Measurements from ENCODE around the gene SH3D19.

SH3D19 gene, protein sequence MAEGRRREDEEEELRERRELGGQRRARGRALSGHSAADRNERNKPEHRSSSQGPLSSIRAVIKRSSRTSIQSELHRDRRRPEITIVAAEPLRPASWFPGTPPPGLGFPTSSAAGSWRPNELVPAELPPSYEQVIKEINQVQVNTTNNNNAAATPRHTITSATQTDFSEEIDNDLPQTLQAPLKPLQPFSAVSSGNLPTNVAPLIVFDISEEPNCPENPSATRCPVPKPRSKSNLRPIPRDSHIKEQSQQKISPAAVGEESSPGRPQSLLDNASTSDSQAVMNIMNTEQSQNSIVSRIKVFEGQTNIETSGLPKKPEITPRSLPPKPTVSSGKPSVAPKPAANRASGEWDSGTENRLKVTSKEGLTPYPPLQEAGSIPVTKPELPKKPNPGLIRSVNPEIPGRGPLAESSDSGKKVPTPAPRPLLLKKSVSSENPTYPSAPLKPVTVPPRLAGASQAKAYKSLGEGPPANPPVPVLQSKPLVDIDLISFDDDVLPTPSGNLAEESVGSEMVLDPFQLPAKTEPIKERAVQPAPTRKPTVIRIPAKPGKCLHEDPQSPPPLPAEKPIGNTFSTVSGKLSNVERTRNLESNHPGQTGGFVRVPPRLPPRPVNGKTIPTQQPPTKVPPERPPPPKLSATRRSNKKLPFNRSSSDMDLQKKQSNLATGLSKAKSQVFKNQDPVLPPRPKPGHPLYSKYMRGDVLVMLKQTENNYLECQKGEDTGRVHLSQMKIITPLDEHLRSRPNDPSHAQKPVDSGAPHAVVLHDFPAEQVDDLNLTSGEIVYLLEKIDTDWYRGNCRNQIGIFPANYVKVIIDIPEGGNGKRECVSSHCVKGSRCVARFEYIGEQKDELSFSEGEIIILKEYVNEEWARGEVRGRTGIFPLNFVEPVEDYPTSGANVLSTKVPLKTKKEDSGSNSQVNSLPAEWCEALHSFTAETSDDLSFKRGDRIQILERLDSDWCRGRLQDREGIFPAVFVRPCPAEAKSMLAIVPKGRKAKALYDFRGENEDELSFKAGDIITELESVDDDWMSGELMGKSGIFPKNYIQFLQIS

DNA sequence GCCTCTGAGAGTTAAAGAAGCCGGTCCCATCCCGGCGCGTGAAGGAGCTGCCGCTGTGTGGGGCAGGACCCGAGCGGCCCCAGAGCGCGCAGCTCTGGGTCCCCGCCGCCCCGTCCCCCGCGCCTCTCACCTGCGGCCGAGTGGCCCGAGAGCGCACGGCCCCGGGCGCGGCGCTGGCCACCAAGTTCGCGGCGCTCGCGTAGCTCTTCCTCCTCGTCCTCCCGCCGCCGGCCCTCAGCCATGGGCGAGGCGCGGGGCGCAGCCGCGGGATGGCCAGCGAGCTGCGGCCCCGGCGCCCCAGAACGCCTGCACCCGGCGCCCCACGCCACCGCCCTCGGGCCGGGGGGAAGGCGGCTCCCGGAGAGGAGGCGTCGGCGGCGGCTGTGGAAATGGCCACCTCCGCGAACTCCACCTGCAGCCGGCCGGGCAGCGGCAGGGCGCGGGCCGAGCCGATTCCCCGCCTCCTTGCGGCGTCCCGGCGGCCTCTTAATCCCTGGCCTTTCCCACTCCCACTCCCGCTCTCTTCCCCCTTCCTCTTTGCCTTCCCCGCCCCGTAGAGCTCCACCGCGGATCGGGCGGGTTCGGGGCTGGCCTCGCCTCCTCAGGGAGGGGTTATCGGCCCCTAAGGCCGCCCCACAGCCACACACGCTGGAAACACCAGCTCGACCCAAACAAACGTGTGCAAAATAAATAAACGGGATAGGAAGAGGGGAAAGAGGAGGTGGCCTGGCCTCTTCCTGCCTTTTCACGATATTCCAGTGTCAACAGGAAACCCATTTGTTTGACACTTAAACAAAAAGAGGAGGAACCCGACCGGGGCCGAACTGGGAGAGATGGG, at the start of gene SH3D19:
TSS of gene SH3D19 (minus strand) at position 495 of the 838 bp plus-strand sequence. CDS start at position 242, 253 bp downstream.
- intact Hi-C loops (cut with DNase I): no loop called here
- peak in 41 of 42 donors; percentile 26 to 82 (median 68) for DNase-seq

DNA sequence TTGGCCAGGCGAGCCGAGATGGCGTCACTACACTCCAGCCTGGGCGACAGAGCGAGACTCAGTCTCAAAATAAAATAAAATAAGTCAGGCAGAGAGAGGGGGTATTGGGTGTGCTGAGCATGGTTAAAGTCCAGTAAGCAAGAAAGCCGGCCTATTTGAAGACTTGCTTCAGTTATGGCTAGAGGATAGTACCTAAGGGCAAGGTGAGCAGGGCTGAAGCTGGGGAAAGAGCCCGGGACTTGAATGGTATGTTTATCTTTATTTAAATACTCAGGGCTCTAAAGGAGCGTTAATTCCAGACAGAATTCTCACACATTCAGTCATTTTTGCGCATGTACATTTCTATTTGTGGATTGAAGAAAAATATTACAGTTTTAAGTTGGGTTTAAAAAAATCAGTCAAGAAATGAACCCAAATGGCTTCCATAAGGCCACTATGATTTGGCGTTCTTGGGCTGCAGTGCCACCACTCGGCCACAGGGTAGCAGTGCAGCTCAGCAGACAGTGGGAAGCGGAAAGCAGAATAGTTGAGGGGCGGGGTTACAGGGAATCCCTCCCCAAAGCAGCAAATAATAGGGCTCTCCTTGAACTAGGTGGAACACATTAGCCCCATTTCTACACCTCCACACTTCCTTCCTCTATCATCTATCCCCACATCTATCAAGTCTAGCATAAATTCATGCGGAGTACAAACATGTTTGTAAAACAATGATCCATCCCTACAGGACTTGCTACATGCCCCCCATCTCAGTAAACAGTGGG, 37.2 kb upstream of the SH3D19 start:
- DNase-seq: peak; percentile 42 to 94 (median 84)

DNA sequence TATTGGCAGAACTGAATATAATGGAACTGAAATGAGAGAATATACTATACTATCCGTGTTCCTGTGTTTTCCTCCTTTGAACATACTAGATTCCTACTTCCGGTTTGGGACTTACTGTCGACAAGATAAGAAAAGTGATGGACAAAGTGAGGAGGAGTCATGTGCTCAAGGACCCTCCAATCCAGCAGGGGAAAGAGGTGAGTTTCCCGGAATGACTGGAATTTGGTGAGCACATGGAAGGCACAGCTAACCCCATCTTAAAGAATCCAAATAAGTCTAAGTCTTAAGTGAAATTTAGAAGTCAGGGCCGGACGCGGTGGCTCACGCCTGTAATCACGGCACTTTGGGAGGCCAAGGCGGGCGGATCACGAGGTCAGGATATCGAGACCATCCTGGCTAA, 36.6 kb upstream of the SH3D19 start:
- intact Hi-C loops (cut with DNase I): loop anchor here (2.0 to 5.0 kb wide), 2 partner anchors 85 to 245 kb away; partner anchors contain the start of gene PRSS48
- no peak for DNase-seq

More for the DNA sequence above, 37.2 kb upstream of the SH3D19 start:
- intact Hi-C loops (cut with DNase I): loop anchor here (2.0 to 5.0 kb wide), 2 partner anchors 86 to 245 kb away; partner anchors contain the start of gene PRSS48

DNA sequence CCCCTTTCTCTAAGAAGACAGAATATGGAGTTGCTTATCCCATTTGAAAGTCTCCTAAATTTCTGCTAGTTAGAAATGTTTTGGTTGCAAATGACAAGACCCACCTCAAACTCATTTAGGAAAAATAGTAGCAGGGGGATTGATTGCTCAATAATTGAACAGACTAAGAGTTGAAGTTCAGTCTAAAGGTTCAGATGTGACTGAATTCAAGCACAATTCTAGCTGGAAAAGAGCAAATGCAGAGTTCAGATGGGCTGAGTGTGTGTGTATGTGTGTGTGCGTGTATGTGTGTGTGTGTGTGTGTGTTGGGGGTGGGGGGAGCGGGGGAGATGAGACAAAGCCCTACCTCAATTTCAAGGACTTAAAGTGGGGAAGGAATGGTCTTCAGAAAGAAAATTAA, 35.7 kb upstream of the SH3D19 start:
- intact Hi-C loops (cut with DNase I): loop anchor here (5.0 kb wide), 1 partner anchor 244 kb away; no protein-coding TSS in a partner anchor
- no peak for DNase-seq

DNA sequence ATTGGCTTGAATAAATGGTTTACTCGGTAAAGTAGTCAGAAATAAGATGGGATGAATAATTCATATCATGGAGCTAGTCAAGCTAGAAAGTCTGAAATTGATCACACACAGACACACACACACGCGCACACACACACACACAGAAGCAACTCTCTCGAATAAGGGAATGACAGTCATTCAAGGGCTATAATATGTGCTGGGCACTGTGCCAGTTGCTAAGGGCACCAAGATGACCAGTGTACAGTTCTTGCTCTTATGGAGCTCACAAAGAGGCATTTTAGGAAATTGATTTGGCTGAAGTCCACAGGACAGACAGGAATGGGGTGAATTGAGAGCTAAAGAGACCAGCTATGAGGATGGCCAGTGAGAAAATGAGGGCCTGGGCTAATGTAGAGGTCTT, 34.2 kb upstream of the SH3D19 start:
- DNase-seq: peak in 10 of 42 donors; percentile 3 to 55 (median 14)
- intact Hi-C loops (cut with DNase I): no loop called here

DNA sequence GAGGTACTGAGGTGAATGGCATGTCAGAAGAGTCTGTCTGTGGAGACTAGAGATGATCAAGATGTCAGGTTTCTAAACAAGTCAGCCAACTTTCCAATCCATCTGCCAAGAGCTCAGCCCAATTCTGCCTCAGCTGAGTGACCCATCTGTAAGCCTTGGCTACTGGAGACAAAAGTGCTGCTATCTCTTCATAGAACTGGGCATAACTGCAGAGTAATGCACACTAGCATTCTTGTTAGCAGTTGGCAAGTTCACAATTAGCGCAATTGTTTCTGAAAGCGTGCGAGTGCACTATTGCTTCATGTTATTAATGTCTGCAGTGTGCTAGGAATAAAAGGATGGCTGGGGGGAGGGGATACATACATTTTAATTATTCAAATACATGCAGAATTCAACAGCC, 32.9 kb upstream of the SH3D19 start:
- DNase-seq: peak in 41 of 42 donors; percentile 39 to 92 (median 74)
- intact Hi-C loops (cut with DNase I): no loop called here

DNA sequence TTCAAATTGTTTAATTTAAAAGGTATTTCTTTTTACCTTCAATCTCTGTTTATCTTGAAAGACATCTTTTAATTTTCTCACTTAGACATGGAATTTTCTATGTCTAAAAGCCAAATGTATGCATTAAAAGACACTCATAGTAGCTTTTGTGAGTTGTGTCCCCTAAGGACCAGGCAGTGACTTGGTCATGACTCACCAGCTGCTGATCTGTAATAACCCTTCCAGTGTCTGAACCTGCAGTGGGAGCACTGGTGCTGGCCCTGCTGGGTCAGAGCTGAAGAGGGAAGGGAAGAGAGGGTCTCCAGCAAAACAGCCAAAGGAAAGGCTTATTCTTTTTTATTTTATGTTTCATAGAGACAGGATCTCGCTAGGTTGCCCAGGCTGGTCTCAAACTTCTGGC, 31.1 kb upstream of the SH3D19 start:
- no peak for DNase-seq
- intact Hi-C loops (cut with DNase I): no loop called here

DNA sequence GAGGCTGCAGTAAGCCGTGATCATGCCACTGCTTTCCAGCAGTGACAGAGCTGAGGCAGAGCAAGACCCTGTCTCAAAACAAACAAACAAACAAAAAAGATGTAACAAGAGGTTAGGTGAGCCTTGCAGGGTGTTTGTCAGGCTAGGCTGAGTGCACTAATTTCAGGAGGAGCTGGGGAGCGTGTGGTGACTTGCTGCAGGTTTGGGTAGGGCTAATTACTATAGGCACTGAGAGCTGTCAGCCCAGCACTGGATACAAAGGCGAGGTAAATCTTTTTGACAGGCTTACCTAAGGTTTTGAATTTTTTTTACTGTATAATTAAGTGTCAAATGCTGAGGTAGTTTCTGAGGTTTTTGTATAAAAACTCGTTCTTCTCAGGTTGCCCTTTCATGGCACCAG, 29.8 kb upstream of the SH3D19 start:
- intact Hi-C loops (cut with DNase I): no loop called here
- no peak for DNase-seq

DNA sequence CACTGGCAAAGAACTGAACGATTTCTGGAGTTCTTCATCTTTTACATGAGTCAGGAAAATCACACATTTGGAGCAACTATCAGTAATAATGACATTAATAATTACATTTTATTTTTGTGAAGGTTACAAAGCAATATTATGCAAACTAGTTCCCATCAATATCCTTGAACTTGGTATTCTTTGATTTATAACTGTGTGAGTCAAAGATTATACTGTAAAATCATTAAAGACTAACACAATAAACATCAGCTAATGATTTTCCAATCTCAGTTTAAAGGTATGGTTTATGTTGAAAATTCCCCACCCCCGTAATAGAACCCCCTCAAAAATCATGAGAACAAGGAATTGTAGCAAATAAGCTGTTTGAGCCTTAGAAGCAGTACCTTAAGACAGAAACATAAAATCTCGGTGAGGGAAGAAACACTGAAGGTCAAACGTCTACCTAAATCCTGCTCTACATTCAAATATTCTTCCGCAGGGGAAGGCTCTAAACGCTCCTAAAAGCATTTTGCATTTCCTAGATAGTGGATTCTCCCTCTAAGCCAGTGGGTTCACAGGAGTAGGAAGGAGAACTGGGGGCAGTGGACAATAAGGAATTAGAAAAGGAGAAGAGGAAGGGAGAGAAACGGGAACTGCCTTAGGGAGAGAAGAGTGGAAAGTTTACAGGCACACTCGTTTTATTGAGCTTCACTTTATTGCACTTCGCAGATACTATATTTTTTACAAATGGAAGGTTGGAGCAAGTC, 22.3 kb upstream of the SH3D19 start:
- no peak for DNase-seq
- intact Hi-C loops (cut with DNase I): no loop called here

DNA sequence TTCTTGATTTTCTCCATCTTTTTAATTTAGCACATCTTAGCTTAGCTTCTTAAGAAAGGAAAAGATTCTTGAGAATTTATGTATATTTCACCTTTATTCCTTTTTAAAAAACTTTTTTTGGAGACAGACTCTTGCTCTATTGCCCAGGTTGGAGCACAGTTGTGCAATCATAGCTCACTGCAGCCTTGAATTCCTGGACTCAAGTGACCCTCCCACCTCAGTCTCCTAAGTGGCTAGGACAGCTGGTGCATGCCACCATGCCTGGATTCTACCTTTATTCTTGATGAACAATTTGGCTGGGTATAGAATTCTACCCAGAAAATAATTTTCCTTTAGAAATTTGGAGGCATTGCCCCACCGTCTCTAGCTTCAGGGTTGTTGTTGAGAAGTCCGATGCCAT, 19.5 kb upstream of the SH3D19 start:
- intact Hi-C loops (cut with DNase I): no loop called here
- no peak for DNase-seq

DNA sequence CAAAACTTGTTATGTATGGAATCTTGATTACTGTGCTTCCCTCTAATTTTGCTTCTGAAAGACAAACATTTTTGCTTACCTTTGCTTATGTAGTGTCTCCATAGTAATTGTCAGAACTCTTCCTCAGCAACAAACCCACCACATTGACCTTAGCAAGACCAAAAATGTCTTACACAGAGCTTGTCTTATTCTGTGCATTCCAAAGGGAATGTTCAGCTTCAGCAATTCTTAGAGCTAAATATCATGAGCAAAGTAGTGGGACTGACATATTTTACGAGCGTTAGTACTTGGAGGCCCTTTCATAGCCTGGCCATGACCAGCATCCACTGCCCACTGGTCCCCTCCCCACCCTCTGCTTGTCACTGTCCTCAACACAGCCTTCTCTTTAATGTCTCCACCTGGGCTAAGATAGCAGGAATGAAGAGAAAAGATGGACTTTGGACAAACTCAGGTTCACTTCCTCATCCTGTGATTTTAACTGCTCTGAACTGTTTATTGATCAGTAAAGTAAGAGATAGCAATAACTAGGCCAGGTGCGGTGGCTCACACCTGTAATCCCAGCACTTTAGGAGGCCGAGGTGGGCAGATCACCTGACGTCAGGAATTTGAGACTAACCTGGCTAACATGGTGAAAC, 15.5 kb upstream of the SH3D19 start:
- DNase-seq: no peak
- intact Hi-C loops (cut with DNase I): no loop called here

DNA sequence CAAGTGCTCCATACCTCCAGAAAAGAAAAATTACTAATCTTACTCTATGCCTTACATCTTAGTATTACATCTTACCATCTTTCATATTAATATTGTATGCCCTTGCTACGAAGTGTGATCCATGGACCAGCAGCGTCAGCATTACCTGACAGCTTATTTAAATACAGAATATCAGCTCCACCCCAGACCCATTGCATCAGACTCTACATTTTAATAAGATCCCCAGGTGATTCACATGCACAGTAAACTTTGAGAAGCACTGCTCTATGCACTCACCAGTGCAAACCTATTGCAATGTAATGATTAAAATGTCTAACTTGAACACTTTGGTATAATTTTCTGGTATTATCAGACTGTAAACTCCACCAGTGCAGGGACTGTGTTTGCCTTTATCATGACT, 14.1 kb upstream of the SH3D19 start:
- DNase-seq: no peak
- intact Hi-C loops (cut with DNase I): no loop called here

DNA sequence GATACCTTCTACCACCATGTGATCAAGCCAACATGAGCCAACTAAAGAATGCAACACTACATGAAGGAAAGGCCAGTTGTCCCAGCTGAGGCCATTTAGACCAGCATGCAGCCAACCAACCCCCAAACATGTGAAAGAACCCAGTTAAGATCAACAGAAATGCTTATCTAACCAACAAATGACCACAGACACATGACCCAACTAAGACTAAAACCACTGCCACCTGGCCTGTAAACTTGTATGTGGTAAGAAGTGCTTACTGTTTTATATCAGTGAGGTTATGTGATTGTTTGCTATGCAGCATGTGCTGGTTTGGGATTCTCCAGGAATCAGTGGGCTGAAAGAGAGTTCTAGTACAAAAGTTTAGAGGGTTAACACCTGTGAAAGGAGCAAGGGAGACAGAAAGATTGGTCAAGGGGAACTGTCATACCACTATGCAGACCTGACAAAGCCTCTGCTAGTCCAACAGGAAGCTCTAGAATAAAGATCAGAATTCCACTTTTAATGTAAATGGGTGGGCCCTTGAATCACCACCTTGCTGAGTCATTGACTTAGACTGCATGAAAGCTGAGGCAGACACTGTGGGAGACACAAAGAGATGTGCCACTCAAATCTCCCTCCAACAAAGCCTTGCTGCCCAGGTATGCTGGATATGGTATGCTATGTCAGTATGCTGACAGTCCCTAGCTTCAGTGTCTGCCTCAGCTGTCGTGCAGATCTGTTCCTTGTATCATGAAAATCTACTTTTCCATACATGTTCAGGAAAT, 6.1 kb upstream of the SH3D19 start:
- intact Hi-C loops (cut with DNase I): no loop called here
- no peak for DNase-seq

DNA sequence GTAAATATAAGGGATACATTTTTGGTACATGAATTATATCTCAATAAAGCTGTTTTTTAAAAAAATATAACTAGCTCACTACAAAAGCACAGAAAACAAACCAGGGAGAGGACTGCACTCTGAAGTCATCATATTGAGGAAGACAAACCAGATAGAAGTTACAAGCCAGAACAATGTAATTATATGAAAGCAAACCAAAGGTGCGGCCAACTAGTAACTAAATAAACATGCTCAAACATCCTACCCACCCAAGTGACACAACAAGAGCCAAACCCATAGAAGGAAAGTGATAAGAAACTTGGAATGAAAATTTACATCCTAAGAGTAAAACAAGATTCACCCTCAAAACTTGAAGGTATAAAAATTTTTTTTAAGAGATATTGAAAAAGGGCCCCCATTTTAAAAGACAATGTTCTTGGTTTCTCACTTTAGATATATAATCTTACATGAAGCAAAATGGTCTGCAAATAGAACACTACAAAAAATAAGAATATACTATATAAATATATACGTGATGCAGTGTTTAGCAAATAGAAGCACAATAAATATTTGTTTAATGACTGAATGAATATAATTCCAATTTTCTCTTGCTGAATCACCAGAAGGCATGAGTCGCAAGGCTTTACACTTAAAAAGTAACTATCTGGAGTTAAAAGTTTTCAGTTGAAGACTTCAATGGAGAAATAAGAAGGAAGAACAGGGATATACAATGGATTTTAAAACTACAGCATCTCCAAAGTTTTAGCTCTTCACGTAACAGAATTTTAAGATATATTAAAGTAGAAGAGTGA, 4.0 kb upstream of the SH3D19 start:
- no peak for DNase-seq
- intact Hi-C loops (cut with DNase I): no loop called here

DNA sequence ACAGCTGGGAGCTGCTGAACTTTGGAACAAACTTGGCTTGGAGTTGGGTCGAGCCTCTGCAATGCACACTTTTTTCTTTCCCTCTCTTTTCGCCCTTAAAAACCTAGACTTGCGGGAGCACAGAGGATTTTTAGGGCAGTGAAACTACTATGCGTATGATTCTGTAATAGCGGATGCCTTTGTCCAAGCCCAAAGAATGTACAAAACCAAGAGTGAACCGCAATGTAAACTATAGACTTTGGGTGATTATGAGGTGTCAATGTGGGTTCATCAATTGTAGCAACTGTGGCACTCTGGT, 493 bp upstream of the SH3D19 start:
- intact Hi-C loops (cut with DNase I): no loop called here
- peak in 1 of 42 donors; percentile 6 for DNase-seq

DNA sequence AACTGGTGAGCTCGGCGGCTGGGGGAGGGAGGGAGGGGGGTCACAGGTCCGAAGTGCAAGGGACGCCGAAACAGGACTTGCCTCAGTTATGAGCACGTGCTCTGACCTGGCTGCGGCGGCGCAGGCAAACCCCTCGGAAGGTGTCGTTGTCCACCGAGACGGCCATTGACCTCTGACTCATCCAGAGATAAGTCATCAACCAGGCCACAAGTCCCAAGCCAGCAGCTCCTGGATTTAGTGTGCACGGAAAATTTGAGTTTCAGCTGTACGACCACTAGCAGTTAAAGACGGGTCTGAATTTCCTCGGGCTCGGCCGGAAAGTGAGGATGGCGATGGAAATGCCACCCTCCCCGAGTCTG, 674 bp downstream of the SH3D19 start:
- peak in 37 of 42 donors; percentile 5 to 64 (median 33) for DNase-seq
- intact Hi-C loops (cut with DNase I): no loop called here

All from head of caudate nucleus (tissue), 42 donors.